ENCODE results near the gene NXN.

- TF ChIP-seq YY1 (IDR thresholded peaks at IDR 0.05; ENCODE audit: insufficient read depth, insufficient read length) (no peak), ZNF274 (IDR thresholded peaks at IDR 0.05; ENCODE audit: low read depth, low read length) (no peak), SUZ12 (IDR thresholded peaks at IDR 0.05; ENCODE audit: extremely low read depth, insufficient read depth, insufficient read length) (no peak)
These were observed 18.5 kb upstream of the NXN start for GRCh38 chr17:998111-998510.

Measured in NT2/D1 (cell line).